Stimulated activated CD8-positive, alpha-beta memory T cell treated with anti-CD3 and anti-CD28 coated beads, Interleukin-15, amount 100 ng/mL, for 24 hours (primary cell): Measurements from ENCODE around the gene ADAMTS17.

Experiments
- DNase-seq: peaks from one replicate; pipeline ENCODE4 v3.0.0-alpha.2; 2020; ENCODE audit warnings: low read depth

The ADAMTS17 gene

GRCh38 chr15:100278596-100279380, 63.0 kb downstream of the ADAMTS17 start:
- no peak for DNase-seq

DNA sequence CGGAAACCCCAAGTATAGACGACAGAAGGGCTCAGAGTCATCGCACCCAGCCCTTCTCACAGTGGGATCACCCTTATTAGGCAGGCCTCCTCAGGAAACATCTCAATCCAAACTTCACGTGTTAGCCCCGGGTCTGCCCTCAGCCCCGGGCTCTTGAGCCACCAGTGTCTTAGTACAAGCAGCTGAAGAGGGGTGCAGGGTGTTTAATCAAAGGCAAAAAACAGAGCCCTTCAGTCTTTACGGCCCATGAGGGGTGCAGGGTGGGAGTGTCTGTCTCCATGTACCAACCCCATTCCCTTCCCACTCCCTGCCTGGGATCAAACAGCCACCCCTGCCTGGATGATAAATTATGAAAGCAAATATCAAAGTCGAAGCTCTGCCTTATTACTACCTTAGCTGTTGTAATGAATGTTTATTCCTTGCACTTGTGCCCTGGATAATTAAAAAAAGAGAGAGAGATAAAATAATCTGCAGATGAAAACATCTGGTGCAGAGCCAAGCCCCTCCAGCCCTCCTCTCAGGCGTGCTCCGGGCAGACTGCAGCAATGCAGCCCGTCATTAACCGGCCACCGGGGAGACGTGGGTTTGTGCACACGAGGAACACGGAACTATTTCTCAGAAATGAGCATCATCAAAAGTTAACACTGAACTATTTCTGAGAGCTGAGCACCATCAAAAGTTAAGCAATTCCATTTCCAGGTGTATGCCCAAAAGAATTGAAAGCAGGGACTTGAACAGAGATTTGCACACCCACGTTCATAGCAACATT, 64.5 kb downstream of the ADAMTS17 start:
- no peak for DNase-seq

DNA sequence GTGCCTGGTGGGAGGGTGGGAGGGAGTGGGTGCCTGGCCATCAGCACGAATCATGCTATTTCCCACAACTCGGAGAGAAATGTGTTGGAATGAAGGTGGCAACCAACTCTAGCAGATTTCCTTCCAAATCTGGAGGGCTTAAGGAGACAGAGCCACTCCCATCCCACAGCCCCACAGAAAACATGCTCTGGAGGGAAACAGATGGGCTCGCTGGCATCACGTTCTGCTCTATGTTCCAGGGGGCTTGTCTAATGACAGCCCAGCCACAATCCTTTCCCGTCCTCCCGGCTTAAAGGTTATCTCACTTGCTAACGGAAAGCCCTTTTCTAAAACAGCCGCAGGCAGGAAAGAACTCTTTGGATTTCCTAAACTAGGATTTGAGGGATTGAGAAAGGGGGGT, 65.3 kb downstream of the ADAMTS17 start:
- no peak for DNase-seq

DNA sequence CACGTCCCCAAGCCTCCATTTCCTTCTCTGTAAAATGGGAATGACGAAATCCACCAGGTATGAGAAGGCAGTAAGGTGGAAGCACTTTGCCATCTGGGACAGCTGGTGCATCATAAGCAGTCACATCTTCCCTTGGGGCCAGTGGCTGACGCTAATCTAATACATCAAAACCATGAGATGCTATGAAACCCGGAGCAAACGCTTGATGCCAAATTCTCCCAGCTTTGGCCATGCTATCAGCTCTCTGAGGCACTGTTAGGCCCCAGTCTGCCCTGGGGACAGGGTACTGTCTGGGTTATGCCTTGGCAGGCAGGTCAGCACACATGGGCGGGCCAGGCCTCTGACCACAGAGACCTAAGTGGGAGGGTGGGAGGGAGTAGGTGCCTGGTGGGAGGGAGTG, 66.1 kb downstream of the ADAMTS17 start:
- DNase-seq = no peak

- no peak for DNase-seq
These were observed 71.9 kb downstream of the ADAMTS17 start for GRCh38 chr15:100269831-100270230.

DNA sequence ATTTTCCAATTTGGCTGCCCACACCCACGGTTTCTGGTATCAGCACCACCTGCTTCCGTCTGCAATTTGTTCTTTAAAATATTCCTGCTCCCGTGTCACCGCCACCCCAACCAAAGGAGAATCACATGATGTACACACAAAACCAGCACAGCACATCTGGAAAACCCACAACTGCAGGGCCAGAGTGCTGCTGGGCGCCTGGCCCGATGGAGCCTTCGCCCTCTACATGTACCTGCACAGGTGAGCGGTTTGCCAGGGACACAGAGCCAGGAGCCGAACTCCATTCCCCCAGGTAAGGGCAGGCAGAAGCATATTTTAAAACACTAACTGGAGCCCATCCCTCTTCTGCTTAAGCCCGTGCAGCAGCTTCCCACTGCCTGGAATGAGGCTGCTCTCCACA, 75.6 kb downstream of the ADAMTS17 start:
- no peak for DNase-seq

DNA sequence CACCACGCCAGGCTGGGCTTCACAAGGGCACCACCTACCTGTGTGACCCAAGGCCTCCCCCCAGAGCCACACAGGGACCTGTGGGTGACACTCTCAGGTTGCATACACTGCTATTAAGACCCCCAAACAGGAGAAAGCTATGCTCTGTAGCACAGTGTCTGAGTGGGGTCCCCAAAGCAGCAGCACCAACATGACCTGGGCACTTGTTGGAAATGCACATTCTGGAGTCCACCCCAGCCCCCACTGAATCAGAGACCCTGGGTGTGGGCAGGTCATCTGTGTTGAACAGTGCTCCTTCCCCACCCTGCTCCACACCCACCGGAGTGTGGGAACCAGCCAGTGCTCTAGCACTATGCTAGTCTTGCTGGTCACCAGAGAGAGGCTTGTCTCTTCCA, 76.1 kb downstream of the ADAMTS17 start:
- DNase-seq = no peak

DNA sequence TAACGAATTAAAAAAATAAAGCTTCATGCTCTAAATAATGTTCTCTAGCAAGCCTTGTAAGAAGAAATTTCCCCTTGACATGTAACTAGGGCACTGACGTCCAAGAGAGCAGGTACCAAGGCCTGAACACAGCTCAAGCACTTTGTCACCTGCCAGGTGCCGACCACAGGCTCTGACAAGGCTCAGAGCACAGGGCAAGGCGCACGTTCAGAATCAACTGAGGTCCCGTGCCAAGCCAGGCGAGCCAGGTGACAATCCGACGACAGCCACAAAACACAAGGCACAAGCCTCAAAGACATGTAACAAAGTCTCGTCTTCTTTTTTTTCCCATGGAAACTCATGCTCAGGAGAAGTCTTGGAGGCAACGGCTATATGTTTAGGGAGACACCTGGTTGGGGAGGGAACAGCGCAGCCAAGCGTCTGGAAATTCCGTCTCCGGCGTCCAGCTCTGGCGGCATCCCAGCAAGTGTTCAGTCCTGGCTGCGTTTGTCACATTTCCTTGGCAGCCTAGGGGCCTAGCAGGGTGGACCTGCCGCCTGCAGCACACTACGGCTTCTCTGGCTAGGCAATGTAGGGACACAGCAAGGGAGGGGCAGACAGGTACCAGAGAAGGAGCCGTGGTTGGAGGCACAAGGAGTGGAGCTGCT, 76.7 kb downstream of the ADAMTS17 start:
- no peak for DNase-seq

DNA sequence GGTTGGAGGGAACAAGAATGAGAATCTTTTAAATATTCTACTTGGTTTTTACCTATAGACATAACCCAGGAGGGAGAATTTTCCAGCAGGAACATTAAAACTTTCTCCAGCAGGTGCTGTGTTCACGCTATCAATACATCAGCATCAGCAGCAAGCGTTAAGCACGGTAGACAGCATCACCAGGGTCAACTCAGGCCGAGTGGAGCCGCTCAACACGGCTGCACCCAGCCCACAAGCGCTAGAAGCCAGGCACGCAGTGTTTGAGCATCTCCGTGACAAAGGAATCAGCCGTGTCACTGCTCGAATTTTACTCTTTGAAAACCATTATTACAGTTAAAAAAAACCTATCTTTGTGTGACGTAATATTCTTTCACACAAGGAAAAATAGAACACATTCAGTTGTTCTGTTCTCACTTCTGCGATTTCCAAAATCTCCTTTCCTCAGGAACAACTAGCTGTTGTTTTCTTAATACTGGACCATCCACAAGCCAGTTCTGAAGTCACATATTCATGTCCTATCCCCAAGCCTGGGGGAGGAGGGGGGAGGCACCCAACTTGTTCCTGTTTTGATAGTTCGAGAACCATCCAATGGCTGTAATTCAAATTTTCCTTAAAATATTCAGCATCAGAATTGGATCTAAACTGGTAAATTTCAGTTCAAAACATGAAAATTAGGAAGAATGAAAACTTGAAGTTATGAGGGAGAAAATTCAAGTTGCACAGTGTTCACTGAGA, 77.9 kb downstream of the ADAMTS17 start:
- DNase-seq = no peak

- no peak for DNase-seq
These were observed 78.7 kb downstream of the ADAMTS17 start for GRCh38 chr15:100263031-100263430.

- no peak for DNase-seq
These were observed 80.2 kb downstream of the ADAMTS17 start for GRCh38 chr15:100261302-100262240.

DNA sequence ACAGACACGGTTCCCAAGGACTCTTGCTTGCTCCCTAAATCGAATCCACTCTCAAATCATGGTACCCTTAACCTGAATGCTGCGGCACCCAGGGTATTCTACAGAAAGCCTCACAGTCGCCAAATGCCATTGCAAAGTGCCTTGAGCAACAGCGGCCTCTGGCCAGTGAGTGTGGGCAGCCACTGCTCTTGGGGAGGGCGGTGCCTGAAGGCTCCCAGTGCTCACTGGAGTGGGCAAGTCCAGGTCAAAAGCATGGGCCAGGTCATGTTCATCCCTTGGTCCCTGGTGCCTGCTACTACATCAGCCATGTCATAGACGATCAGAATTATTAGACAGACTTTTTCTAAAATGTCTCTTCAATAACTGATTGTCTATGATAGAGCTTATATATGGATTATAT, 82.5 kb downstream of the ADAMTS17 start:
- no peak for DNase-seq

- no peak for DNase-seq
These were observed 84.7 kb downstream of the ADAMTS17 start for GRCh38 chr15:100256970-100257650.

GRCh38 chr15:100256101-100256969, 85.4 kb downstream of the ADAMTS17 start:
- no peak for DNase-seq

DNA sequence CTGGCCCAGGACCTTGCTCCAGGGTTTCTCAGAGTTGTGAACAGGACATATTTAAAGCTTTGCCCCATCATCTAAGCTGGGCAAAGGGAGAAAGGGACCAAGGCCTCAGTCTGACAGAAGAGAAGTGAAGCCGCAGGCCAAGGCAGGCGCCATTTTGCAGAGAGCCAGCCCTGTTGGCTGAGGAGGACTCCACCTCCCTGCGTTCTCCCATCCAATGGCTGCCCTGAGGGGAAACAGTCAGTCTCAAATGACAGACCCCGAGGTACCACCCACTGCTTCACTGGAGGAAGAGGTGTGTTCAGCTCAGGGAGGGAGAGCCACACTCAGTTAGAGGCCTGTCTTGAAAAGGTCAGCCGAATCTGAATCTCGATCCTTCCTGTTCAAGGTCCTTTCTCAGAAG, 86.1 kb downstream of the ADAMTS17 start:
- no peak for DNase-seq

- DNase-seq = no peak
These were observed 87.1 kb downstream of the ADAMTS17 start for GRCh38 chr15:100254691-100255090.

- DNase-seq = no peak
These were observed 87.5 kb downstream of the ADAMTS17 start for GRCh38 chr15:100254285-100254684.

- no peak for DNase-seq
These were observed 88.1 kb downstream of the ADAMTS17 start for GRCh38 chr15:100253640-100254039.

DNA sequence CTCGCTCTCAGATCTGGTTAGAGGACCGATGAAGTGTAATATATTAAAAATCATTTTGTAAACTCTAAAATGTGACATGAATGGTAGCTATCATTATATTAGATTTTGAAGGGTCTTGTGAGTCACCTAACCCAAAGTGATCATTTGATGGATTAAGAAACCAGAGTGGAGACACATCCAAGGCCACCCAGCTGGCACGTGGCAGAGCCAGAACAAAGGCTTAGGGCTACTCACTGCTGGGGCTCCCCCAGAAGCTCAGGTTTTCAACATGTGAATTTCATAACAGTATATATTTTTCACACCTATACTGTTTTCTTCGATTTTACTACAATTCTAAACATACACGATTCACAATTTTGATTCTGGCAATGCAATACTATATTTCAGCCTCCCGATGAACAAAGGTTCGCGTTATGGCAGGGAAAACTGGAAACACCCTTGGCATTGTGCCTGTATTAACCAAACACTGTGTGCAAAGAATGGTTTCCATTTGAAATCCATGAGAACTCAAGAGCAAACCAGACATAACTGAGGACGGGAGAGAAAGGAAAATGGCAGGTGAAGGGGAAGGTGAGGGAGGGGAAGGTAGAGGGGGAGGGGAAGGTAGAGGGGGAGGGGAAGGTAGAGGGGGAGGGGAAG, 88.9 kb downstream of the ADAMTS17 start:
- no peak for DNase-seq
